ENCODE data around the gene MASP1.
A peak's percentile ranks its signal among the peaks of the same experiment; 100 is the strongest.
"Not testable (repeated sequence)": the region's sequence is repeated elsewhere in the genome, so short reads cannot be mapped to it uniquely, and the experiment has no call there.

MASP1 gene

DNA sequence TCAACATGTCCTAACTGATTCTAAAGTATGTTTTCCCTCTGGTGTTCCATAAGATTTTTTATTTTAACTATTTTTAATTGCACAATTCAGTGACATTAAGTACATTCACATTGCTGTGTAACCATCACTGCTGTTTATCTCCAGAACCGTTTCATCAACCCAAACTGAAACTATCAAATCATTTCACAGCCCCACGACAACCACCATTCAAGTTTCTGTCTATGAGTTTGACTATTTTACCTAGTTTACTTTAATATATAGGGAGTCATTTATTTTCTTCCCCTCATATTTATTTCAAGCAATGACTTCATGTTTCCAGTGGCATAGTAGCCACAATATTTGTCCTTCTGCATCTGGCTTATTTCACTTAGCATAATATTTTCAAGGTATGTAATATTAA, 85.9 kb downstream of the MASP1 start:
- DNase-seq (ENCODE audit: low read depth) = no peak
- no peak overlapping the region for H3K4me3 ChIP-seq (ENCODE audit: low read length)
- no peaks in the 10 kb centered on the region for H3K9me3 ChIP-seq (ENCODE audit: control insufficient read depth, low read length)
- H3K9ac ChIP-seq (ENCODE audit: low read length) = no peak overlapping the region
- H3K4me1 ChIP-seq (ENCODE audit: control insufficient read depth, insufficient read depth, low read length) = peaks cover 23% of the 10 kb centered on the region
- H3K27me3 ChIP-seq (replicated peaks; ENCODE audit: control insufficient read depth, insufficient read depth, low read length) = peaks cover 20% of the 10 kb centered on the region
- no peaks in the 10 kb centered on the region for H3K36me3 ChIP-seq (ENCODE audit: control insufficient read depth, insufficient read depth, low read length, severe bottlenecking)

DNA sequence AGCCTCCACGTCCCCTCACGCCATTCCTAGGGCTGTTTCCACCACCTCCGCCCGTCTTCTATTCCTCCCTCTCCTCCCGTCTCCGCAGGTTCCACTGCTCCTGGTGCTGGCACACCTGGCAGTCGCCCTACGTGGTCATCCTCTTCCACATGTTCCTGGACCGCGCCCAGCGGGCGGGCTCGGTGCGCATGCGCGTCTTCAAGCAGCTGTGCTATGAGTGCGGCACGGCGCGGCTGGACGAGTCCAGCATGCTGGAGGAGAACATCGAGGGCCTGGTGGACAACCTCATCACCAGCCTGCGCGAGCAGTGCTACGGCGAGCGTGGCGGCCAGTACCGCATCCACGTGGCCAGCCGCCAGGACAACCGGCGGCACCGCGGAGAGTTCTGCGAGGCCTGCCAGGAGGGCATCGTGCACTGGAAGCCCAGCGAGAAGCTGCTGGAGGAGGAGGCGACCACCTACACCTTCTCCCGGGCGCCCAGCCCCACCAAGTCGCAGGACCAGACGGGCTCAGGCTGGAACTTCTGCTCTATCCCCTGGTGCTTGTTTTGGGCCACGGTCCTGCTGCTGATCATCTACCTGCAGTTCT, 92.0 kb downstream of the MASP1 start:
- peaks cover 29% of the 10 kb centered on the region for H3K27me3 ChIP-seq (replicated peaks; ENCODE audit: control insufficient read depth, insufficient read depth, low read length)
- not testable (repeated sequence) for DNase-seq (ENCODE audit: low read depth); H3K36me3 ChIP-seq (ENCODE audit: control insufficient read depth, insufficient read depth, low read length, severe bottlenecking); H3K9ac ChIP-seq (ENCODE audit: low read length); H3K9me3 ChIP-seq (ENCODE audit: control insufficient read depth, low read length); H3K4me3 ChIP-seq (ENCODE audit: low read length); H3K4me1 ChIP-seq (ENCODE audit: control insufficient read depth, insufficient read depth, low read length)

DNA sequence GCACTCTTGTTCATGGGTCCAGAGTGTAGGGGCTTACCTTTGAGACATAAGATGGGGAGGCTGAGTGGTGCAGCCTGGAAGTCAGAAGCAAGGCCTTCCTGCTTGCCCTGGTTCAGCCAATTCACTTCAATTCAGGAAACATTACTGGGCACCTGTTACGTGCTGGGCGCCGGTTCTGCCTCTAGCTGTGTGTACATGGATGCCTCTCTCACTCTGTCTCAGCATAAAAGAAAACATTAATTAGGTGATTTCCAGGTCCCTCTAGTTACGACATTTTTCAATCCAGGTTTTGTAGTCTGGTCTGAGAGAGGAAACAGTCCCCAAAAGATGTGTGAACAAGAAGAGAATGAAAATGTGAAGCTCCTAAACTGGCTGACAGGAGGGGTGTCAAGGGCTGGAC, 93.0 kb downstream of the MASP1 start:
- Histone ChIP-seq H3K9me3 (ENCODE audit: control insufficient read depth, low read length) (no peaks in the 10 kb centered on the region), H3K27me3 (replicated peaks; ENCODE audit: control insufficient read depth, insufficient read depth, low read length) (peaks cover 24% of the 10 kb centered on the region), H3K4me1 (ENCODE audit: control insufficient read depth, insufficient read depth, low read length) (peaks cover 5% of the 10 kb centered on the region), H3K4me3 (ENCODE audit: low read length) (no peak overlapping the region), H3K36me3 (ENCODE audit: control insufficient read depth, insufficient read depth, low read length, severe bottlenecking) (no peaks in the 10 kb centered on the region), H3K9ac (ENCODE audit: low read length) (no peak overlapping the region)
- no peak for DNase-seq (ENCODE audit: low read depth)

DNA sequence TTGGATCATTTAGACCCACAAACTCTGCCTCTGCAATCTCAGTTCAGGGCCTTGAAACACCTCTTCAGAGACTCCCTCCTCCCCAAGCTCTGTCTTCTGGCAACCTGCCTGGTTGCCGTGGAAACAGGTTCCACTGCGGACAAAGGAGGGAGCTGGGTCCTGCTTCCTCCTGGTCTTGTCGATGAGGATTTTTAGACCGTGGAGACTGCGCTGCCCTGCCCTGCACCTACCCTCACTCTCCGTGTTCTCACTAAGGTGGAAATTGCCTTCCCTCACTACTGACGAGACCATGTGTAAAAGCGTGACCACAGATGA, 94.2 kb downstream of the MASP1 start, which contains the start of gene RTP1:
TSS of gene RTP1 (plus strand) at position 152 of the 315 bp plus-strand sequence. CDS start at position 182, 30 bp downstream.
- H3K9ac ChIP-seq (ENCODE audit: low read length) = no peak within 1 kb of the TSS
- peaks cover 12% of the 10 kb centered on the region for H3K27me3 ChIP-seq (replicated peaks; ENCODE audit: control insufficient read depth, insufficient read depth, low read length)
- H3K36me3 ChIP-seq (ENCODE audit: control insufficient read depth, insufficient read depth, low read length, severe bottlenecking) = no peaks in the 10 kb centered on the region
- no peak for DNase-seq (ENCODE audit: low read depth)
- H3K4me1 ChIP-seq (ENCODE audit: control insufficient read depth, insufficient read depth, low read length) = peaks cover 11% of the 10 kb centered on the region
- H3K9me3 ChIP-seq (ENCODE audit: control insufficient read depth, low read length) = no peaks in the 10 kb centered on the region
- no peak within 1 kb of the TSS for H3K4me3 ChIP-seq (ENCODE audit: low read length)

DNA sequence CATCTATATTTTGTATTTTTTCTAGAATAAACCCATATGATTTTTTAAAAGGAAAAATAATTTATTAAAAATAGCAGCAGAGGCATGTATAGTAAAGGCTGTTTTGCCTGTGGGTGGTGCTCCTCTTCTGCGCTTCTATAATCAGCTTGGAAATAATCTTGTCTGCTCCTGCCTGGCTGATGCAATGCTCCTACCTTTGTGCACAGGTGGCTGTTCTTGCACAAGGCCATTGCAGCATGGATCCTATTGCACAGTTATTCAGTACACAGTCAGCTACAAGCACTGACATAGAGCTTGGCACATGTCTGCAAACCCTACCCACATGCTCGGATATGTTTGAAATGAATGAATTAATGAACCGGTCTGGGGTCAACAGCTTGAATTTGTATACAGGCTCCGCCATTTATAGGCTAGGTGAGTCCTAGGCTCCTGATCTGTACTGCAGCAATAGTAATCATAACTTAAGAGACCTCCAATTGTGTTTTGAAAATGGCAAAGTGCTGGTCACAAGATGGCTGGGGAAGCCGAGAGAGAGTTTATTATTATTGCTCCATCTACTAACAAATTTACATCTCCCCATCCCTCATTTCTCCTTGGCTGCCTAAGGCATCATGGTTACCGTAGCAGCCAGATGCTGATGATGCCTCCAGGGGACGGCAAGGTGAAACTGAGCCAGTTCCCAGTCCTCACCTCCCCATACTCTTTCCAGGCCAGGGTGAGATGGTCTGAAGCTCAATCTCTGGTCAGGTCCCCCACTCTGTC, 94.8 kb downstream of the MASP1 start:
- Histone ChIP-seq H3K36me3 (ENCODE audit: control insufficient read depth, insufficient read depth, low read length, severe bottlenecking) (no peaks in the 10 kb centered on the region), H3K9ac (ENCODE audit: low read length) (no peak overlapping the region), H3K4me3 (ENCODE audit: low read length) (no peak overlapping the region), H3K9me3 (ENCODE audit: control insufficient read depth, low read length) (no peaks in the 10 kb centered on the region), H3K4me1 (ENCODE audit: control insufficient read depth, insufficient read depth, low read length) (peaks cover 11% of the 10 kb centered on the region), H3K27me3 (replicated peaks; ENCODE audit: control insufficient read depth, insufficient read depth, low read length) (peaks cover 8% of the 10 kb centered on the region)
- DNase-seq (ENCODE audit: low read depth) = no peak

DNA sequence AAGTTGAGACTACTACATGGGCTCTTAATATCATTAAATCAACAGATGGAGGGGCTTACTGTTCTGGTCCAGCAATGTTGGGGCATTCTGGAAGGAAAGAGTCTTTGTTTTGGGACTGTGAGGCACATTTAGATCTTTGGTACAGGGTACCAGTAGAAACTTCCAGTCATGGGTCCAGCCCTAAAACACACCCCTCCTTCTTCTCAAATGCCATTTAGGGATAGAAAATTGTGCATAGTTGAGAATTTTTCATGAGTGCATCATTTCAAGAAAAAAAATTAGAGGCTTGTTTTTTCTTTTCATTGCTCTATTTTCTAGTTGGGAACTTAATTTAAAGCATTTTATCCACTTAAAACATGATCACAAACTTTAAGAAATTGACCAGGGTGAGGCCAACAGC, 98.4 kb downstream of the MASP1 start:
- Histone ChIP-seq H3K4me3 (ENCODE audit: low read length) (no peak overlapping the region), H3K9ac (ENCODE audit: low read length) (no peak overlapping the region), H3K27me3 (replicated peaks; ENCODE audit: control insufficient read depth, insufficient read depth, low read length) (peaks cover 5% of the 10 kb centered on the region), H3K4me1 (ENCODE audit: control insufficient read depth, insufficient read depth, low read length) (peaks cover 26% of the 10 kb centered on the region), H3K9me3 (ENCODE audit: control insufficient read depth, low read length) (no peaks in the 10 kb centered on the region), H3K36me3 (ENCODE audit: control insufficient read depth, insufficient read depth, low read length, severe bottlenecking) (no peaks in the 10 kb centered on the region)
- DNase-seq (ENCODE audit: low read depth) = peak; percentile 49

DNA sequence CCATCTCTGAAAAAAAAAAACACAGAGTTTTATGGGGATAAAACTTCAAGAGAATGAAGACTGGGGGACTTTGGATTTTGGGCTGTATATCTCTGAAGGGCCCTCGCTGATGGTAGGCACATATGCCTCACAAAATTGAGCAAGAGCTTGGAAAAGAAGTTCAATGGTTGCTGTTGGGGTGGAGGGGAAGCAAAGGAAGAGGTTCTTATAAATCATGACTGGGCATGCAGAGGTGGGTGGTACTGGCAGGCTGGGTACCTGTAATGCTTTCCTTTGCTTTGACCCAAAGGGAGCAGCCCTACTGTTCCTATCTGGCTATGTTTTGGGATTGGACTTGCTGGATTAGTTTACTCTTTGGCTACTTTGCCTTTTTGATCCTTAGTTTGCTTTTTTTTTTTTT, 100.3 kb downstream of the MASP1 start:
- no peak overlapping the region for H3K9ac ChIP-seq (ENCODE audit: low read length)
- no peak overlapping the region for H3K4me3 ChIP-seq (ENCODE audit: low read length)
- H3K36me3 ChIP-seq (ENCODE audit: control insufficient read depth, insufficient read depth, low read length, severe bottlenecking) = no peaks in the 10 kb centered on the region
- H3K27me3 ChIP-seq (replicated peaks; ENCODE audit: control insufficient read depth, insufficient read depth, low read length) = no peaks in the 10 kb centered on the region
- DNase-seq (ENCODE audit: low read depth) = no peak
- no peaks in the 10 kb centered on the region for H3K9me3 ChIP-seq (ENCODE audit: control insufficient read depth, low read length)
- peaks cover 37% of the 10 kb centered on the region for H3K4me1 ChIP-seq (ENCODE audit: control insufficient read depth, insufficient read depth, low read length)

DNA sequence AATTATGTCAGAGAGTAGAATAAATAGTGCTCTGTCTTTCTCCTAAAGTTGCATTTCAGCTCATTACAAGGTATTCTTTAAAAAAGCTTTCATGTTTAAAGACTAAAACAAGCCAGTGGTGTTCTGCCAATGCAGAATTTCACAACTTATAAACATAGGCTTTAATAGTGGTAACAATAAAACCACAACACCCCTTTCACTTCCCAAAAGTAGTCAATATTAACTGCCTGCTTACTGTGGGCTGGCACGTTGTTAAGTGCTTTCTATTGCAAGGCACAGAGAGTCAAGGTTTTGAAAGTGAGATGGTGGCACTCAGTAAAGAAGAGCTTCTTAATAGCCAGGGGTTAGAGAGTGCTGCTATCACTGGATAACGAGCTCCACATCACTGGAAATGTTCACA, 102.6 kb downstream of the MASP1 start:
- no peak overlapping the region for H3K4me3 ChIP-seq (ENCODE audit: low read length)
- no peaks in the 10 kb centered on the region for H3K36me3 ChIP-seq (ENCODE audit: control insufficient read depth, insufficient read depth, low read length, severe bottlenecking)
- DNase-seq (ENCODE audit: low read depth) = no peak
- H3K9me3 ChIP-seq (ENCODE audit: control insufficient read depth, low read length) = no peaks in the 10 kb centered on the region
- H3K9ac ChIP-seq (ENCODE audit: low read length) = no peak overlapping the region
- no peaks in the 10 kb centered on the region for H3K27me3 ChIP-seq (replicated peaks; ENCODE audit: control insufficient read depth, insufficient read depth, low read length)
- H3K4me1 ChIP-seq (ENCODE audit: control insufficient read depth, insufficient read depth, low read length) = peaks cover 37% of the 10 kb centered on the region

DNA sequence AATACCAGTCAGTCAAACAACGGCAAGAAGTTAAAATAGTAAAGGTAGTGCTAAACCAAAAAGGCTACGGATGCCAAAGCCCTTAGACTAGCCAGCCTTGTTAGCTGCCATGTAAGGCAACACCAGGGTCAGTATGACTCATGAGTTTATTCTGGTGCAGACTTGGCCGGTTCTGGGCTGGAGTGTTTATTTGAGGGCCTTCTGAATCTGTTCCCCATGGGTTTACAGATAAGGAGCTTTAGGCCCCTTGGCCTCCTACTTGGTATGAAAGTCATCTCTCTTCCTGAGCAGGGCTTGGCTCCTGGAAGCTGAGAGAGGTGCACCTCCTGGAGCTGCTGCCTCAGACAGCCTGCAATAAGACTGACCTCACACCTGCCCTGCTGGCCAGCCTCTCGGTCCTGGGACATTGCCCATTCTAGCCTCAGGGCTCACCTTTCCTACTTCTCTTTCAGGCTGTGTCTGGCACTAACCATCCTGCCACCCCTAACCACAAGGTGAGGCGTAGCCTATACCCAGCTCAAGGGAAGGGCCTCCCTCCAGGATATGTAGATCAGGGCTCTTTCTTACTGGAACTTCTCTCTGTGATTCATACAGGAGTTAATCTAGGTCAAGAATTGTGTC, 104.6 kb downstream of the MASP1 start:
- peaks cover 40% of the 10 kb centered on the region for H3K4me1 ChIP-seq (ENCODE audit: control insufficient read depth, insufficient read depth, low read length)
- no peaks in the 10 kb centered on the region for H3K36me3 ChIP-seq (ENCODE audit: control insufficient read depth, insufficient read depth, low read length, severe bottlenecking)
- H3K9ac ChIP-seq (ENCODE audit: low read length) = no peak overlapping the region
- no peaks in the 10 kb centered on the region for H3K27me3 ChIP-seq (replicated peaks; ENCODE audit: control insufficient read depth, insufficient read depth, low read length)
- no peak overlapping the region for H3K4me3 ChIP-seq (ENCODE audit: low read length)
- no peaks in the 10 kb centered on the region for H3K9me3 ChIP-seq (ENCODE audit: control insufficient read depth, low read length)
- peak; percentile 84 for DNase-seq (ENCODE audit: low read depth)

DNA sequence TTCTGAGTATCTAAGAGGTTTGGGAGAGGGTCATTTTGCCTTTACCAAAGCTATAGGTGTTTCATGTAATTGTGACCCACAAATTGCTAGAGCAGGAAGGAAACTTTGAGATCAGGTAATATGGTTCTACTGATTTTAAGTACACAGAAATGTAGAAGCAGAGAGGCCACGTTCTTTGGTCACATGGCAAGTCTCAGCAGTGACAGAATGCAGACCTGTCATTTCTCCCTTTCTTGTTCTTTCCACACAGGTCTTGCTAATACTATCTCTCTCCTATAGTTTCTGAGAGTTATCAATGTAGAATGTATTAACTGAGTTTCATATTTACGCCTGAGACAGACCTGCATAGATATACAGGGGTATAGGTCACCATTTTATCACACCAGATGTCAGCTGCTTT, 105.2 kb downstream of the MASP1 start:
- Histone ChIP-seq H3K4me3 (ENCODE audit: low read length) (no peak overlapping the region), H3K9ac (ENCODE audit: low read length) (no peak overlapping the region), H3K36me3 (ENCODE audit: control insufficient read depth, insufficient read depth, low read length, severe bottlenecking) (no peaks in the 10 kb centered on the region), H3K4me1 (ENCODE audit: control insufficient read depth, insufficient read depth, low read length) (peaks cover 40% of the 10 kb centered on the region), H3K27me3 (replicated peaks; ENCODE audit: control insufficient read depth, insufficient read depth, low read length) (no peaks in the 10 kb centered on the region), H3K9me3 (ENCODE audit: control insufficient read depth, low read length) (no peaks in the 10 kb centered on the region)
- no peak for DNase-seq (ENCODE audit: low read depth)

DNA sequence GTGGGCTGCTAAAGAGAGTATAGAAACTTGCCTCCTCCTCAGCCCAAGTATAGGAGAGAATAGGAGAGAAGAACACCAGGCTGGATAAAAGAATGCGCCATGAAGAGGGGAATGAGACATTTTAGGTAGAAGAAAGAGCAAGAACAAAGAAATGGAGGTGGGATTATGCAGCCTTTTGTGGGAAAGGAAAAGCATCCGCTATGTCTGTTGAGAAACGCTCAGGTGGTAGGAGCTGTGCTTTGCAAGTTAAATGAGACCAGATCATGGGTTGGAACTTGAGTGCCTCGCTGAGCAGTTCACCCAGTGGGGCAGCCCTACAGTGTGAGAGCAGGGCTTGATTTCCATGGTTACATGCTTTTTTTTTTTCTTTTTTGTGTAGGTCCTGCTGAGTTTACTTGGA, 105.8 kb downstream of the MASP1 start:
- no peaks in the 10 kb centered on the region for H3K27me3 ChIP-seq (replicated peaks; ENCODE audit: control insufficient read depth, insufficient read depth, low read length)
- peaks cover 40% of the 10 kb centered on the region for H3K4me1 ChIP-seq (ENCODE audit: control insufficient read depth, insufficient read depth, low read length)
- no peaks in the 10 kb centered on the region for H3K36me3 ChIP-seq (ENCODE audit: control insufficient read depth, insufficient read depth, low read length, severe bottlenecking)
- H3K4me3 ChIP-seq (ENCODE audit: low read length) = no peak overlapping the region
- H3K9me3 ChIP-seq (ENCODE audit: control insufficient read depth, low read length) = no peaks in the 10 kb centered on the region
- no peak for DNase-seq (ENCODE audit: low read depth)
- no peak overlapping the region for H3K9ac ChIP-seq (ENCODE audit: low read length)

Measured in adipocyte (in vitro differentiated cells).